ENCODE measurements around the gene LIN28B. TPM values are rescaled to one million over a fixed set of nuclear protein-coding genes. Genes with fewer than 3 reads are reported as not detected.

LIN28B gene
- total RNA-seq, 4 donors from 2014 or later = not detected

DNA sequence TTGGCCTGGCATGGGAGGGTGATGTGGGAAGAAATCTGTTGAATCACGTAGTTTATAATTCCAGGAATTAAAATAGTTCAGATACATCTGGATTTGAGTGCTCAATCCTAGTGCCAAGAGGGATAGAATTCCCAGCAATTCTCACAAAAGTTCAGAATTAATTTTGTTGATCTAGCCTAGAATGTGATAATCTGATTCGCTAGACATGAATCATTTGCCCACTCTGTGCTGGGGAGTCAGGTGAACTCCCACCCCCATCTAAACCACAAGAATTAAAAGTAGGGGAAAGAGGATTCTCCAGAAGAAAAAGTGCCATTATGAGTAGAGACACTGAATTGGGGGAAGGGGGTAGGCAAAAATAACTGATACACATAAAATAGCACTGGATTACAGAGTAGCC, 85.0 kb downstream of the LIN28B start:
- intact Hi-C loops (cut with DNase I; ENCODE audit: low total_unique reads) = no loop called here

DNA sequence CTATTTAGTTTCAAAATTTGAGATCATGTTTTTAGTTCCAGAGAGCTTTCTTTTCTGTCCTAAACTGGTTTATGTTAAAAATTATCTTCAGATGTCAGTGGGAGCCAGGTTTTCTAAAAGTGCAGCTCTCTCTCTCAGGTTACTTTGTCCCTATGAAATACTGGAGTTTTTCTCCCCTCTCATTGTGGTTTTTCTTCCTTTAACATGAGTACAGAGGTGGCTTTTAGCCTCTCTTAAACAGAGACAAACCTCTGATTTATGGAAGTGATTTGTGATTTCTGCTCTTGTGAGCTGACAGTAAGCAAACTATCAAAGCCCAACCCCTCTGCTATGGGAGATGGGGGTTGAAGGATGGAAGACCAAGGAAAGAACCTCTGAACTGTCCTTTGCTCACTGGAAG, 85.7 kb downstream of the LIN28B start:
- no peak for DNase-seq (ENCODE audit: low spot score in 2 of 2)
- intact Hi-C loops (cut with DNase I; ENCODE audit: low total_unique reads) = no loop called here
- TF ChIP-seq, protein P1, sequence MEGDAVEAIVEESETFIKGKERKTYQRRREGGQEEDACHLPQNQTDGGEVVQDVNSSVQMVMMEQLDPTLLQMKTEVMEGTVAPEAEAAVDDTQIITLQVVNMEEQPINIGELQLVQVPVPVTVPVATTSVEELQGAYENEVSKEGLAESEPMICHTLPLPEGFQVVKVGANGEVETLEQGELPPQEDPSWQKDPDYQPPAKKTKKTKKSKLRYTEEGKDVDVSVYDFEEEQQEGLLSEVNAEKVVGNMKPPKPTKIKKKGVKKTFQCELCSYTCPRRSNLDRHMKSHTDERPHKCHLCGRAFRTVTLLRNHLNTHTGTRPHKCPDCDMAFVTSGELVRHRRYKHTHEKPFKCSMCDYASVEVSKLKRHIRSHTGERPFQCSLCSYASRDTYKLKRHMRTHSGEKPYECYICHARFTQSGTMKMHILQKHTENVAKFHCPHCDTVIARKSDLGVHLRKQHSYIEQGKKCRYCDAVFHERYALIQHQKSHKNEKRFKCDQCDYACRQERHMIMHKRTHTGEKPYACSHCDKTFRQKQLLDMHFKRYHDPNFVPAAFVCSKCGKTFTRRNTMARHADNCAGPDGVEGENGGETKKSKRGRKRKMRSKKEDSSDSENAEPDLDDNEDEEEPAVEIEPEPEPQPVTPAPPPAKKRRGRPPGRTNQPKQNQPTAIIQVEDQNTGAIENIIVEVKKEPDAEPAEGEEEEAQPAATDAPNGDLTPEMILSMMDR (IDR thresholded peaks at IDR 0.05) = no peak
- no peak for TF ChIP-seq POLR2A (IDR thresholded peaks at IDR 0.05)
- H3K4me3 ChIP-seq (ENCODE audit: low read depth, poor library complexity, severe bottlenecking) = no peak overlapping the region

More for the DNA sequence above, 85.0 kb downstream of the LIN28B start:
- H3K4me3 ChIP-seq (ENCODE audit: low read depth, poor library complexity, severe bottlenecking) = no peak overlapping the region
- no peak for DNase-seq (ENCODE audit: low spot score in 2 of 2)
- 77 to 84% methylated on average over 2 of the region's 2 CpGs for WGBS, 2 donors
- no peak for TF ChIP-seq POLR2A (IDR thresholded peaks at IDR 0.05)
- TF ChIP-seq, protein P1 (IDR thresholded peaks at IDR 0.05) = no peak

DNA sequence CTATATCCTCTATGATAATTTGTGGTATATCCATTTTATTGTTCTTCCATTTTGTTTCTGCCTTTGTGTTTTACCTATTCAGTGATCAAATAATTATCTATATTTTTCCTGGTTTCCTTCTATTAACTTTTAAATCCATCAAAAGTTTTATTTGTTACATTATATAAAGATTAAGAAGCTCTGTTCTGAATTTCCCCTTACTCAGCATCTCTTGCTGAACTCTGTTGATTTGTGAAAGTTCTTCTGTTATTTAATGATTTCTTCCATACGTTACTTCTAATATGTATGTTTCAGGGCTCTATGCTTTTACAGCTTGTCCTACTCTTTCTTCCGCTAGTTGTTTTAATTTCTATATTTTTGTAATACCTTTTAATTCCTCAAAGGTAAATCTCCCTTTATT, 87.1 kb downstream of the LIN28B start:
- intact Hi-C loops (cut with DNase I; ENCODE audit: low total_unique reads) = no loop called here
- WGBS, 2 donors = 88 to 92% methylated on average over 2 of the region's 2 CpGs
- TF ChIP-seq, protein P1 (IDR thresholded peaks at IDR 0.05) = no peak
- TF ChIP-seq POLR2A (IDR thresholded peaks at IDR 0.05) = no peak
- H3K4me3 ChIP-seq (ENCODE audit: low read depth, poor library complexity, severe bottlenecking) = no peak overlapping the region
- no peak for DNase-seq (ENCODE audit: low spot score in 2 of 2)

DNA sequence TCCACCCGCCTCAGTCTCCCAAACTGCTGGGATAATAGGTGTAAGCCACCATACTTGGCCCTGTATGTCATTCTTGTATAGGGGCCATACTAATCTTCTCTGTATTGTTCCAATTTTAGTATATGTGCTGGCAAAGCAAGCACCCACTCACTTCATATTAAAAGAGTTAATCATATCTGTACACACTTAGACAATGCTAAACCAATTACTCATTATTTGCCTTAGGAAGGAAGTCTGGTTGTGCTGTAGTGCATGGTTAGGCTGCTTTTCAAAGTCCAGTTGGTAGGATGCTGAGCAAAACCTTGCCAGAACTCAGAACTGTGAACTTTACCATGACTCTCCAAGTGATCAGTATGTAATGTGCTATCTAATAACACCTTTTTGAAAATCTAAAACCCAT, 88.6 kb downstream of the LIN28B start:
- WGBS, 2 donors = 95 to 100% methylated on average over 1 of the region's 1 CpG
- DNase-seq (ENCODE audit: low spot score in 2 of 2) = no peak
- H3K4me3 ChIP-seq (ENCODE audit: low read depth, poor library complexity, severe bottlenecking) = no peak overlapping the region
- intact Hi-C loops (cut with DNase I; ENCODE audit: low total_unique reads) = no loop called here
- TF ChIP-seq POLR2A (IDR thresholded peaks at IDR 0.05) = no peak
- TF ChIP-seq, protein P1 (IDR thresholded peaks at IDR 0.05) = no peak

DNA sequence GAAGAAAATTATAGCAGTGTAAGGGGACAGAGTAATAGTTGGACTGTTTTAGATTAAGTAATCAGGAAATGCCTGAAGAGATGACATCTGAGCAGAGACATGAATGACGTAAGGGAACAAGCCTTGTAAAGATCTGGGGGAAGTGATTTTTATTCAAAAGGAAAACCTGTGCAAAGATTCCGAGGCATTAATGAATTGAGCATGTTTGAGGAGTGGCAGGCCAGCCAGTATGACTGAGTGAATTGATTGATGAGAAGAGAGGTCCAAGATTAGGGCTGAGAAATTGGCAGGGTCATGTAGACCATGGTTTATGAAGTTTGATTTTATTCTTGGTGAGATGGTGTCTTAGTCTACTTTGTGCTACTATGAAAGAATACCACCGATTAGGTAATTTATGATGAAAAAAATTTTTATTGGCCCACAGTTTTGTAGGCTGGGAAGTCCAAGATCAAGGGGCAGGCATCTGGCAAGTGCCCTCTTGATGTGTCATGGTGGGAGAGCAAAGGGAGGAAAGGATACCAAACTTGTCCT, 95.1 kb downstream of the LIN28B start:
- no peak for TF ChIP-seq POLR2A (IDR thresholded peaks at IDR 0.05)
- TF ChIP-seq, protein P1 (IDR thresholded peaks at IDR 0.05) = no peak
- intact Hi-C loops (cut with DNase I; ENCODE audit: low total_unique reads) = no loop called here

DNA sequence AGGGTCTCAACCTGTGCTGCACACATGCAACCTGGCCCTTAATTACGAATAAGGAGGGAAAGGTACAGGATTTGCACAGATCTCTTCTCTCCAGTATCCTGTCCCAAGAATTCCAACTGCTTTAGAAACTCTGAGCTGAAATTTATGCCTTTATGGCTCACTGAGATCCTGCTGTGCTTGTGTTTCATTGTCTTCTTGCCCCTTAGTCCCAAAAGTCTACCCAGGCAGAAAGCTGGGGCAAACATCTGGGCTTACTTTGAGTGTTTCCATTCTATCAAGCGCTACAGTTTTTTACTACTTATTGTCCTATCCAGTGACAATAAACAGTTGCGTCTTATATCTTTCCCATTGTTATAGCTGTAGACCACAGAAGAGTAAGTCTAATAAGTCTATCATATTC, 99.7 kb downstream of the LIN28B start:
- TF ChIP-seq POLR2A (IDR thresholded peaks at IDR 0.05) = no peak
- TF ChIP-seq, protein P1 (IDR thresholded peaks at IDR 0.05) = no peak
- WGBS, 2 donors = 86 to 90% methylated on average over 3 of the region's 3 CpGs
- intact Hi-C loops (cut with DNase I; ENCODE audit: low total_unique reads) = no loop called here
- H3K4me3 ChIP-seq (ENCODE audit: low read depth, poor library complexity, severe bottlenecking) = no peak overlapping the region
- DNase-seq (ENCODE audit: low spot score in 2 of 2) = no peak

More for the DNA sequence above, 95.1 kb downstream of the LIN28B start:
- 48 to 55% methylated on average over 3 of the region's 3 CpGs for WGBS, 2 donors
- DNase-seq (ENCODE audit: low spot score in 2 of 2) = no peak
- H3K4me3 ChIP-seq (ENCODE audit: low read depth, poor library complexity, severe bottlenecking) = no peak overlapping the region

Measured in lower leg skin (tissue), 4 donors.